SU-DHL-6 (cell line): ENCODE measurements around the gene HMG20B.

Experiments used
- H2AFZ ChIP-seq: fragments of 200-600 bp; sonication (generic); 2 replicates; pipeline ENCODE4 v1.6.1; 2014; ENCODE audit warnings: low read depth, mild to moderate bottlenecking, moderate library complexity, mixed read lengths, antibody characterized with exemption, low read length; ENCODE audit not compliant: severe bottlenecking
- H3F3A ChIP-seq: fragments of 200-600 bp; shearing (Covaris generic); 2 replicates; pipeline ENCODE4 v1.6.0; 2016; ENCODE audit warnings: antibody characterized with exemption, mild to moderate bottlenecking; ENCODE audit not compliant: insufficient read depth
- H3K27ac ChIP-seq: fragments of 200-600 bp; sonication (generic); 2 replicates; pipeline ENCODE4 v1.5.1; 2016; ENCODE audit warnings: low read depth, mild to moderate bottlenecking, low read length, moderate library complexity, mixed read lengths
- H3K27me3 ChIP-seq: fragments of 200-600 bp; sonication (generic), shearing (Covaris generic); 2 replicates; pipeline ENCODE4 v1.6.0; 2014; ENCODE audit warnings: mild to moderate bottlenecking, low read length
- H3K36me3 ChIP-seq: fragments of 200-600 bp; sonication (generic); 2 replicates; pipeline ENCODE4 v1.6.1; 2014; ENCODE audit warnings: mild to moderate bottlenecking, low read length, mixed read lengths
- H3K4me2 ChIP-seq: fragments of 300-600, 200-600 bp; shearing (Covaris generic), sonication (generic); 2 replicates; pipeline ENCODE4 v1.6.0; 2014; ENCODE audit warnings: low read length, low read depth, mild to moderate bottlenecking; ENCODE audit not compliant: poor library complexity, severe bottlenecking
- H3K4me3 ChIP-seq: fragments of 200-600 bp; sonication (generic); 2 replicates; pipeline ENCODE4 v1.5.1; 2014; ENCODE audit warnings: antibody characterized with exemption, low read length, mild to moderate bottlenecking, mixed read lengths; ENCODE audit not compliant: insufficient read depth, poor library complexity, severe bottlenecking
- H3K79me2 ChIP-seq: fragments of 200-600 bp; sonication (generic); 2 replicates; pipeline ENCODE4 v1.6.1; 2014; ENCODE audit warnings: mild to moderate bottlenecking, low read length, moderate library complexity; ENCODE audit not compliant: insufficient read depth
- H3K9ac ChIP-seq: fragments of 200-600 bp; sonication (generic); 2 replicates; pipeline ENCODE4 v1.7.0; 2014; ENCODE audit warnings: mild to moderate bottlenecking, low read length
- H3K9me2 ChIP-seq: fragments of 200-600 bp; sonication (generic); replicated peaks from 2 replicates; pipeline ENCODE4 v1.6.1; 2014; ENCODE audit warnings: low read length; ENCODE audit not compliant: insufficient read depth
- H3K9me3 ChIP-seq: fragments of 200-600 bp; sonication (generic); 2 replicates; pipeline ENCODE4 v1.6.1; 2014; ENCODE audit warnings: low read length, mixed read lengths; ENCODE audit not compliant: insufficient read depth
- H4K20me1 ChIP-seq: fragments of 200-600 bp; sonication (generic); 2 replicates; pipeline ENCODE4 v1.6.1; 2014; ENCODE audit warnings: low read depth, mild to moderate bottlenecking, antibody characterized with exemption, low read length, moderate library complexity, mixed read lengths
- CTCF ChIP-seq: fragments of 200-600 bp; sonication (generic); IDR thresholded peaks from one replicate; pipeline ENCODE4 v1.5.1; 2017; ENCODE audit warnings: antibody characterized with exemption, mild to moderate bottlenecking, low read length, moderate library complexity; ENCODE audit not compliant: insufficient read depth, poor library complexity, severe bottlenecking
- EZH2phosphoT487 ChIP-seq: fragments of 200-600 bp; sonication (generic), shearing (Covaris generic); conservative IDR thresholded peaks from 2 replicates; pipeline ENCODE4 v1.6.1; 2018; ENCODE audit warnings: mild to moderate bottlenecking, antibody characterized with exemption, low read length, moderate library complexity, mixed read lengths

HMG20B gene

GRCh38 chr19:3607303-3608078 lies 34.7 kb downstream of the HMG20B start:
- Histone ChIP-seq H3K27me3 (no peaks in the 10 kb centered on the region), H2AFZ (no peak overlapping the region), H3K9ac (no peak overlapping the region), H3F3A (no peaks in the 10 kb centered on the region), H3K79me2 (no peaks in the 10 kb centered on the region), H3K4me3 (no peak overlapping the region), H3K36me3 (no peaks in the 10 kb centered on the region), H3K4me2 (no peak overlapping the region), H4K20me1 (no peaks in the 10 kb centered on the region), H3K9me3 (no peaks in the 10 kb centered on the region), H3K9me2 (no peaks in the 10 kb centered on the region), H3K27ac (no peak overlapping the region)
- TF ChIP-seq CTCF (no peak), EZH2phosphoT487 (no peak)

- H4K20me1 ChIP-seq: no peaks in the 10 kb centered on the region
- H3F3A ChIP-seq: no peaks in the 10 kb centered on the region
- H3K4me2 ChIP-seq: no peak overlapping the region
Measured at GRCh38 chr19:3608079-3608641, 35.4 kb downstream of the HMG20B start.

GRCh38 chr19:3608750-3609322 lies 36.1 kb downstream of the HMG20B start:
- no peaks in the 10 kb centered on the region for H3K36me3 ChIP-seq
- no peak overlapping the region for H2AFZ ChIP-seq
- TF ChIP-seq EZH2phosphoT487: no peak
- TF ChIP-seq CTCF: no peak
- no peak overlapping the region for H3K9ac ChIP-seq
- H3K79me2 ChIP-seq: no peaks in the 10 kb centered on the region
- H3K27me3 ChIP-seq: no peaks in the 10 kb centered on the region
- H3K9me2 ChIP-seq: no peaks in the 10 kb centered on the region
- H3K27ac ChIP-seq: no peak overlapping the region
- H3K9me3 ChIP-seq: no peaks in the 10 kb centered on the region
- H3K4me3 ChIP-seq: no peak overlapping the region
- no peaks in the 10 kb centered on the region for H3F3A ChIP-seq
- H3K4me2 ChIP-seq: no peak overlapping the region
- H4K20me1 ChIP-seq: no peaks in the 10 kb centered on the region

More at GRCh38 chr19:3608079-3608641, 35.4 kb downstream of the HMG20B start:
- Histone ChIP-seq H3K36me3 (no peaks in the 10 kb centered on the region), H3K9me3 (no peaks in the 10 kb centered on the region), H3K27me3 (no peaks in the 10 kb centered on the region), H3K27ac (no peak overlapping the region), H3K4me3 (no peak overlapping the region), H3K9me2 (no peaks in the 10 kb centered on the region), H3K79me2 (no peaks in the 10 kb centered on the region), H3K9ac (no peak overlapping the region), H2AFZ (no peak overlapping the region)
- no peak for TF ChIP-seq EZH2phosphoT487
- no peak for TF ChIP-seq CTCF
